Neural progenitor cell (in vitro differentiated cells): Measurements from ENCODE around the gene VWA5B1.

Source experiments
- EZH2phosphoT487 ChIP-seq: fragments of 200-600 bp; sonication (generic); IDR thresholded peaks from 2 replicates; pipeline ENCODE4 v1.6.1; 2017; ENCODE audit warnings: antibody characterized with exemption
- TF ChIP-seq, protein P1 (sequence below): fragments of 200-600 bp; sonication (generic); IDR thresholded peaks from 2 replicates; pipeline ENCODE4 v1.5.1; 2017; ENCODE audit warnings: antibody characterized with exemption, mild to moderate bottlenecking

DNA sequence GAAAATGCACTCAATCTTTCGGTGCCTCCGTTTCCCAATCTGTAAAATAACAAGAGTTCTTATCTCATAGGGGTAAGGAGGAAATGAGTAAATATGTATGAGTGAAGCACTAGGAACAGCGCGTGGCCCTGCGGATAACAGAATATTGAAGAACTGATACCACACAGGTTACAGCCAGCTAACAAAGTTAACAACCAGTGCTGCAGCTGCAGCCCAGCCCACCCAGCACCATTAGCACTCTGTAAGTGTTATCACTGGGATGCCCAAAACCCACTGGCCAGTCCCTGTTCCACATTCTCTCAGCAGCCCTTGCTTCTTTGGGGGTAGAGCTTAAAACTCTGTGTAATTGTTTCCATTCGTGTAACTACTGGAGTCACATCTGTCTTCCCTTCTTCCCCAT is 89.5 kb downstream of the VWA5B1 start:
- TF ChIP-seq, protein P1, sequence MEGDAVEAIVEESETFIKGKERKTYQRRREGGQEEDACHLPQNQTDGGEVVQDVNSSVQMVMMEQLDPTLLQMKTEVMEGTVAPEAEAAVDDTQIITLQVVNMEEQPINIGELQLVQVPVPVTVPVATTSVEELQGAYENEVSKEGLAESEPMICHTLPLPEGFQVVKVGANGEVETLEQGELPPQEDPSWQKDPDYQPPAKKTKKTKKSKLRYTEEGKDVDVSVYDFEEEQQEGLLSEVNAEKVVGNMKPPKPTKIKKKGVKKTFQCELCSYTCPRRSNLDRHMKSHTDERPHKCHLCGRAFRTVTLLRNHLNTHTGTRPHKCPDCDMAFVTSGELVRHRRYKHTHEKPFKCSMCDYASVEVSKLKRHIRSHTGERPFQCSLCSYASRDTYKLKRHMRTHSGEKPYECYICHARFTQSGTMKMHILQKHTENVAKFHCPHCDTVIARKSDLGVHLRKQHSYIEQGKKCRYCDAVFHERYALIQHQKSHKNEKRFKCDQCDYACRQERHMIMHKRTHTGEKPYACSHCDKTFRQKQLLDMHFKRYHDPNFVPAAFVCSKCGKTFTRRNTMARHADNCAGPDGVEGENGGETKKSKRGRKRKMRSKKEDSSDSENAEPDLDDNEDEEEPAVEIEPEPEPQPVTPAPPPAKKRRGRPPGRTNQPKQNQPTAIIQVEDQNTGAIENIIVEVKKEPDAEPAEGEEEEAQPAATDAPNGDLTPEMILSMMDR = no peak
- TF ChIP-seq EZH2phosphoT487 = no peak
